Ishikawa (cell line): ENCODE data around the gene SLC25A40.

ENCODE experiments used
- CREB1 ChIP-seq: IDR thresholded peaks from 2 replicates; pipeline ENCODE4 v1.6.1; 2012; ENCODE audit warnings: low read depth
- EP300 ChIP-seq: IDR thresholded peaks from 2 replicates; pipeline ENCODE4 v1.6.1; 2012; ENCODE audit warnings: borderline replicate concordance
- FOXM1 ChIP-seq: IDR thresholded peaks from 2 replicates; pipeline ENCODE4 v1.6.1; 2012; ENCODE audit warnings: low read depth, borderline replicate concordance
- NFIC ChIP-seq: IDR thresholded peaks from 2 replicates; pipeline ENCODE4 v1.6.1; 2012
- TAF1 ChIP-seq: IDR thresholded peaks from 2 replicates; pipeline ENCODE4 v1.6.1; 2012; ENCODE audit warnings: low read depth, mild to moderate bottlenecking
- TCF12 ChIP-seq: IDR thresholded peaks from 2 replicates; pipeline ENCODE4 v1.6.1; 2012; ENCODE audit warnings: low read depth
- YY1 ChIP-seq: IDR thresholded peaks from 2 replicates; pipeline ENCODE4 v1.6.1; 2012; ENCODE audit warnings: low read depth
- ZBTB7A ChIP-seq: IDR thresholded peaks from 2 replicates; pipeline ENCODE4 v1.6.1; 2012; ENCODE audit warnings: low read depth

GRCh38 chr7:87816389-87816788, 59.8 kb downstream of the SLC25A40 start:
- no peak for TF ChIP-seq TCF12
- no peak for TF ChIP-seq EP300
- no peak for TF ChIP-seq NFIC
- TF ChIP-seq TAF1, result no peak
- no peak for TF ChIP-seq CREB1
- TF ChIP-seq ZBTB7A, result no peak
- TF ChIP-seq YY1, result no peak
- TF ChIP-seq FOXM1, result no peak
